K562 (cell line): ENCODE results near the gene TRIM34. TPM values are rescaled to one million over a fixed set of nuclear protein-coding genes. Genes with fewer than 3 reads are reported as not detected.

ENCODE experiments used
- BRF1 ChIP-seq: IDR thresholded peaks from 3 replicates; pipeline ENCODE4 v1.6.1; 2011; ENCODE audit warnings: borderline replicate concordance, mild to moderate bottlenecking; ENCODE audit not compliant: insufficient read length; ENCODE audit errors: extremely low read depth
- CAMTA2 ChIP-seq: fragments of 250-450 bp; sonication (Bioruptor Pico); conservative IDR thresholded peaks from 2 replicates; pipeline ENCODE4 v1.5.1; 2022
- CHD1 ChIP-seq: fragments of 200-600 bp; sonication (generic); IDR thresholded peaks from one replicate; pipeline ENCODE4 v1.6.1; 2012; ENCODE audit warnings: mild to moderate bottlenecking, moderate library complexity, low read length, inconsistent platforms
- HDAC8 ChIP-seq: fragments of 450-650 bp; IDR thresholded peaks from 2 replicates; pipeline ENCODE4 v1.6.1; 2016; ENCODE audit warnings: mild to moderate bottlenecking, missing genetic modification characterization, moderate library complexity, missing compliant biosample characterization
- HIVEP1 ChIP-seq: fragments of 250-450 bp; sonication (Bioruptor Pico); IDR thresholded peaks from 2 replicates; pipeline ENCODE4 v1.4.0; 2020; ENCODE audit warnings: mild to moderate bottlenecking
- PHB ChIP-seq: fragments of 250-450 bp; sonication (Bioruptor Pico); IDR thresholded peaks from 2 replicates; pipeline ENCODE4 v1.5.0; 2021
- POLR2A ChIP-seq: fragments of 450-650 bp; conservative IDR thresholded peaks from 2 replicates; pipeline ENCODE4 v1.6.1; 2016
- POLR2B ChIP-seq: fragments of 450-650 bp; IDR thresholded peaks from 2 replicates; pipeline ENCODE4 v1.6.1; 2018; ENCODE audit warnings: low read depth; ENCODE audit not compliant: partially characterized antibody
- SUPT5H ChIP-seq: fragments of 450-650 bp; IDR thresholded peaks from 2 replicates; pipeline ENCODE4 v1.6.1; 2016
- TBP ChIP-seq: optimal IDR thresholded peaks from 2 replicates; pipeline ENCODE3; 2011; ENCODE audit warnings: low read depth, low read length, improper control_type of control experiment
- TOE1 ChIP-seq, 2 experiments: fragments of 450-650 bp in 1 of 2; sonication (generic) in 1 of 2; formaldehyde crosslinking in 1 of 2; IDR thresholded peaks; 2 replicates each; pipeline versions ENCODE4 v1.7.1 to v1.8.0; 2016 to 2022; ENCODE audit warnings: borderline replicate concordance in 2 of 2, mild to moderate bottlenecking in 2 of 2, antibody characterized with exemption in 1 of 2, inconsistent platforms in 1 of 2, low read depth in 1 of 2, missing genetic modification reagents in 1 of 2, moderate library complexity in 1 of 2
- XRCC4 ChIP-seq: IDR thresholded peaks from one replicate; pipeline ENCODE4 v1.6.1; 2011; ENCODE audit not compliant: insufficient read depth, insufficient read length; ENCODE audit errors: extremely low read depth
- ZBTB8A ChIP-seq: fragments of 450-650 bp; IDR thresholded peaks from 2 replicates; pipeline ENCODE4 v1.6.1; 2018; ENCODE audit warnings: mild to moderate bottlenecking, moderate library complexity; ENCODE audit not compliant: partially characterized antibody
- ZNF589 ChIP-seq: fragments of 200-800 bp; sonication (Bioruptor generic); IDR thresholded peaks from 2 replicates; pipeline ENCODE4 v1.6.1; 2016; ENCODE audit warnings: low read depth, missing genetic modification characterization, missing compliant biosample characterization
- ZSCAN32 ChIP-seq: fragments of 450-650 bp; formaldehyde crosslinking; IDR thresholded peaks from 2 replicates; pipeline ENCODE4 v1.4.0; 2020; ENCODE audit warnings: mild to moderate bottlenecking, moderate library complexity
- polyA plus RNA-seq, 8 experiments: library from polyadenylated mRNA; depleted of rRNA in 4 of 8; stranded (reverse) in 5 of 8; unstranded in 3 of 8; fragments of >200 nt; fragmentation: Nextera tagmentation in 2 of 8; fragmentation: Illumina TruSeq in 1 of 8; extraction: Ambion mirVana in 2 of 8; extraction: Trizol in 1 of 8; gene quantifications; 2 replicates each; pipeline versions ENCODE4 v1.2.1 to v1.2.3, GENCODE V29; 2011 to 2014; ENCODE audit warnings: inconsistent platforms in 1 of 8, missing spikeins in 1 of 8
- total RNA-seq, 7 experiments: library from RNA; depleted of rRNA in 6 of 7; stranded (reverse); fragments of >200 nt in 6 of 7; fragmentation: Illumina TruSeq in 2 of 7; extraction: Trizol in 2 of 7; gene quantifications; 2 replicates each; pipeline versions ENCODE4 v1.2.1 to v1.2.3, GENCODE V29; 2011 to 2021; ENCODE audit warnings: low replicate concordance in 1 of 7
- TF ChIP-seq, protein P1 (sequence below), 2 experiments: fragments of 450-650 bp; IDR thresholded peaks; 2 replicates each; pipeline ENCODE4 v1.6.1; 2016; ENCODE audit warnings: mild to moderate bottlenecking in 2 of 2, borderline replicate concordance in 1 of 2, low read depth in 1 of 2, moderate library complexity in 1 of 2
- TF ChIP-seq, protein P2 (sequence below): fragments of 250-450 bp; sonication (Bioruptor Pico); IDR thresholded peaks from 2 replicates; pipeline ENCODE4 v1.8.0; 2021; ENCODE audit warnings: moderate library complexity, mild to moderate bottlenecking, inconsistent platforms

TRIM34 gene
- total and polyA plus RNA-seq, 9 of the 15 experiments (the other 6 are each of a cell fraction or from before 2014, with no cell fraction given), result 0.31 to 2.9 (median 1.3) TPM

DNA sequence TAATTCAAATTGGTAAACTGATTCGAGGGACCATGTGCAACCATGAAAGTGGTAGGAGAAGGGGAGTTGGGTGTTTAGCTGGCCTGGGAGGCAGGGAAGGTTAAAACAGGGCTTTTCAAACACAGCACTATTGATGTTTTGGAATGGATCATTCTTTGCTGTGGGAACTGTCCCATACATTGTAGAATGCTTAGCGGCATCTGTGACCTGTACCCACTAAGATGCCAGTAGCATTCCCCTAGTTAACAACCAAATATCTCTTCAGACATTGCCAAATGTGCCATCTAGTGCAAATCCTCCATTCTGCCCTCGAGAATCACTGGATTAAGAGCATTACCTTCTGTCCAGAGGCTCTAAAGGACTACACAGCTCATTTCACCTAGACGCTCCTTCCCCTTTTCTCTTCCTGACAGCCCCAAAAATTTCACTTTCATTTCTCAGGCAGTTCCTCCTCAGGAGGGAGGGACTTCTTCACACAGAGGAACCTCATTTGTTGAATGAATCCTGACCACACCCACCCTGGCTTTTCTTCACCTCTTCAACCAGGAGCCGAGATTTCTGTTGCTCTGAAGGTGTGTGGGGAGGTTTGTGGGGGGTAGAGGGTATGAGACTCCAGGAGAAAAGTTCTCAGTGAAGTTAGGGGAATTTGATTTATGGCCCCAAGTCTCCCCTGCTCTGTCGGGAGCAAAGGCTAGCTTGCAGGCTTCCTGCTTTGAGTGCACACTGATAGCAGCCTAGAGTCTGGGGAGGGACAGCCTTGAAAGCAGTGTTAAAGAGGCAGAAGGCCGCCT lies at the start of gene TRIM34 (continued):
- TF ChIP-seq, protein P1, sequence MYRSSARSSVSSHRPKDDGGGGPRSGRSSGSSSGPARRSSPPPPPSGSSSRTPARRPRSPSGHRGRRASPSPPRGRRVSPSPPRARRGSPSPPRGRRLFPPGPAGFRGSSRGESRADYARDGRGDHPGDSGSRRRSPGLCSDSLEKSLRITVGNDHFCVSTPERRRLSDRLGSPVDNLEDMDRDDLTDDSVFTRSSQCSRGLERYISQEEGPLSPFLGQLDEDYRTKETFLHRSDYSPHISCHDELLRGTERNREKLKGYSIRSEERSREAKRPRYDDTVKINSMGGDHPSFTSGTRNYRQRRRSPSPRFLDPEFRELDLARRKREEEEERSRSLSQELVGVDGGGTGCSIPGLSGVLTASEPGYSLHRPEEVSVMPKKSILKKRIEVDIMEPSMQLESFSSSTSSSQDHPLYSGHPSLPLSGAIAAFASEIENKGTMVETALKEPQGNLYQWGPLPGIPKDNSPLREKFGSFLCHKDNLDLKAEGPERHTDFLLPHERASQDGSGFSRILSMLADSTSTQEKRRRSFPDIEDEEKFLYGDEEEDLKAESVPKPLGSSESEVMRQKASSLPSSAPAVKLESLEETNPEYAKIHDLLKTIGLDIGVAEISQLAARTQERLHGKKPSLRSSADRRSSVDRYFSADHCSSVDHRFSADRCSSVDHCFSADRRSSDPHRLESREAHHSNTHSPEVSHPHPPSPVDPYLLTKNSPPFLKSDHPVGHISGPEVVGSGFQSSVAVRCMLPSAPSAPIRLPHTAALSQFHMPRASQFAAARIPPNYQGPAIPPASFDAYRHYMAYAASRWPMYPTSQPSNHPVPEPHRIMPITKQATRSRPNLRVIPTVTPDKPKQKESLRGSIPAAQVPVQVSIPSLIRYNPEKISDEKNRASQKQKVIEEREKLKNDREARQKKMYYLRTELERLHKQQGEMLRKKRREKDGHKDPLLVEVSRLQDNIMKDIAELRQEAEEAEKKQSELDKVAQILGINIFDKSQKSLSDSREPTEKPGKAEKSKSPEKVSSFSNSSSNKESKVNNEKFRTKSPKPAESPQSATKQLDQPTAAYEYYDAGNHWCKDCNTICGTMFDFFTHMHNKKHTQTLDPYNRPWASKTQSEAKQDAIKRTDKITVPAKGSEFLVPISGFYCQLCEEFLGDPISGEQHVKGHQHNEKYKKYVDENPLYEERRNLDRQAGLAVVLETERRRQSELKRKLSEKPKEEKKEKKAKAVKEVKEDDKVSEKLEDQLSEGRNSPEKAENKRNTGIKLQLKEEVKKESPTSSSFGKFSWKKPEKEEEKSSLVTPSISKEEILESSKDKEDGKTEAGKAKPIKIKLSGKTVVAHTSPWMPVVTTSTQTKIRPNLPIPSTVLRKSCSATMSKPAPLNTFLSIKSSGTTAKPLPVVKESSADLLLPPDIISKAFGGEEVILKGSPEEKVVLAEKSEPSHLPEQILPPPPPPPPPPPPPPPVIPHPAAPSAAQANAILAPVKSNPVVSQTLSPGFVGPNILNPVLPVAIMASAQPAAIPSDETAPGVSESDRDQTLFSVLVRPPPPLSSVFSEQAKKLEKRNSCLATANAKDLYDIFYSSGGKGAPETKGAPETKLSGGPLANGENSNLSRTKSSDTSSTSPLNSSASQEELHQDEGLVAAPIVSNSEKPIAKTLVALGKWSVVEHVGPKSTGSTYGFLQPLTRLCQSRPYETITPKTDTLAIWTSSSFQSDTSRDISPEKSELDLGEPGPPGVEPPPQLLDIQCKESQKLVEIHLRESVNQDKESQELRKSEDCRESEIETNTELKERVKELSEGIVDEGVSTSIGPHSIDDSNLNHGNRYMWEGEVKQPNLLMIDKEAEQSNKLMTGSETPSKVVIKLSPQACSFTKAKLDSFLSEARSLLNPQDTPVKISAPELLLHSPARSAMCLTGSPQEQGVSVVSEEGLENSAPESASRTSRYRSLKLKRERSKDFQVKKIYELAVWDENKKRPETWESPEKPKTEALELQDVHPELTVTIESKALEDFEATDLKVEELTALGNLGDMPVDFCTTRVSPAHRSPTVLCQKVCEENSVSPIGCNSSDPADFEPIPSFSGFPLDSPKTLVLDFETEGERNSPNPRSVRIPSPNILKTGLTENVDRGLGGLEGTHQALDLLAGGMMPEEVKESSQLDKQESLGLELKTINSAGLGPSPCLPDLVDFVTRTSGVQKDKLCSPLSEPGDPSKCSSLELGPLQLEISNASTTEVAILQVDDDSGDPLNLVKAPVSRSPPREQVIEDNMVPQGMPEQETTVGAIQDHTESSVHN (IDR thresholded peaks at IDR 0.05; ENCODE audit: borderline replicate concordance in 1 of 2, low read depth in 1 of 2), result no peak
- TF ChIP-seq TBP, result no peak
- TF ChIP-seq POLR2A, result peak; percentile 69
- TF ChIP-seq POLR2B, result peak; percentile 39
- TF ChIP-seq CHD1, result no peak
- no peak for TF ChIP-seq ZNF589 (CRISPR knock-in tag)
- no peak for TF ChIP-seq ZSCAN32 (CRISPR knock-in tag)
- no peak for TF ChIP-seq TOE1 (IDR thresholded peaks at IDR 0.05; ENCODE audit: borderline replicate concordance)
- TF ChIP-seq TOE1 (CRISPR knock-in tag; IDR thresholded peaks at IDR 0.05; ENCODE audit: borderline replicate concordance, low read depth), result no peak
- TF ChIP-seq, protein P2, sequence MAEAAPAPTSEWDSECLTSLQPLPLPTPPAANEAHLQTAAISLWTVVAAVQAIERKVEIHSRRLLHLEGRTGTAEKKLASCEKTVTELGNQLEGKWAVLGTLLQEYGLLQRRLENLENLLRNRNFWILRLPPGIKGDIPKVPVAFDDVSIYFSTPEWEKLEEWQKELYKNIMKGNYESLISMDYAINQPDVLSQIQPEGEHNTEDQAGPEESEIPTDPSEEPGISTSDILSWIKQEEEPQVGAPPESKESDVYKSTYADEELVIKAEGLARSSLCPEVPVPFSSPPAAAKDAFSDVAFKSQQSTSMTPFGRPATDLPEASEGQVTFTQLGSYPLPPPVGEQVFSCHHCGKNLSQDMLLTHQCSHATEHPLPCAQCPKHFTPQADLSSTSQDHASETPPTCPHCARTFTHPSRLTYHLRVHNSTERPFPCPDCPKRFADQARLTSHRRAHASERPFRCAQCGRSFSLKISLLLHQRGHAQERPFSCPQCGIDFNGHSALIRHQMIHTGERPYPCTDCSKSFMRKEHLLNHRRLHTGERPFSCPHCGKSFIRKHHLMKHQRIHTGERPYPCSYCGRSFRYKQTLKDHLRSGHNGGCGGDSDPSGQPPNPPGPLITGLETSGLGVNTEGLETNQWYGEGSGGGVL (CRISPR knock-in tag), result no peak
- TF ChIP-seq PHB (CRISPR knock-in tag), result no peak
- no peak for TF ChIP-seq HDAC8
- TF ChIP-seq SUPT5H, result 0 out of 2 replicates have a peak, but pooled peaks have one; percentile 48
- no peak for TF ChIP-seq HIVEP1 (CRISPR knock-in tag)
- TF ChIP-seq CAMTA2 (CRISPR knock-in tag), result no peak
- no peak for TF ChIP-seq ZBTB8A
- no peak for TF ChIP-seq XRCC4
- TF ChIP-seq BRF1, result no peak
